RWPE1 (cell line): ENCODE results near the gene EXOC7.

Experiments
- CTCF ChIA-PET: fragments of 350-600 bp; sonication (Branson Sonifier 250); formaldehyde crosslinking; extraction: SDS; loops from one replicate; lab custom pipeline; 2021; lab: Yijun Ruan, JAX
- POLR2A ChIA-PET: fragments of 400-600 bp; formaldehyde crosslinking; extraction: SDS; loops from one replicate; lab custom pipeline; 2020; ENCODE audit warnings: antibody characterized with exemption; ENCODE audit not compliant: low non-redundant PET; lab: Yijun Ruan, JAX
- DNase-seq: peaks from one replicate; pipeline ENCODE4 v3.0.0; 2012; ENCODE audit warnings: low spot score
- H3K27ac ChIP-seq: fragments of 450-650 bp; 2 replicates; pipeline ENCODE4 v1.5.1; 2017
- CTCF ChIP-seq: fragments of 450-650 bp; conservative IDR thresholded peaks from 2 replicates; pipeline ENCODE4 v1.5.1; 2017; ENCODE audit warnings: low read depth, mild to moderate bottlenecking

Gene EXOC7

GRCh38 chr17:76125922-76126321 lies 22.3 kb upstream of the EXOC7 start:
- no peak for DNase-seq
- POLR2A ChIA-PET: no interaction called here
- CTCF ChIA-PET: interaction anchor here (0.7 to 1.2 kb wide), 3 partner anchors 56 to 154 kb away, joined by 3 read pairs; no protein-coding TSS in a partner anchor
- no peak overlapping the region for H3K27ac ChIP-seq
- no peak for TF ChIP-seq CTCF

- DNase-seq: no peak
- POLR2A ChIA-PET: no interaction called here
- TF ChIP-seq CTCF: no peak
- H3K27ac ChIP-seq: no peak overlapping the region
- CTCF ChIA-PET: interaction anchor here (0.7 to 1.2 kb wide), 2 partner anchors 57 to 59 kb away, joined by 3 read pairs; no protein-coding TSS in a partner anchor
Measured at GRCh38 chr17:76125391-76125675, 21.7 kb upstream of the EXOC7 start.

GRCh38 chr17:76124582-76125390 lies 21.2 kb upstream of the EXOC7 start:
- ChIA-PET CTCF (interaction anchor here (0.5 to 5.1 kb wide), 3 partner anchors 56 to 154 kb away, joined by 3 to 60 read pairs (median 4); no protein-coding TSS in a partner anchor), POLR2A (no interaction called here)
- no peak for TF ChIP-seq CTCF
- DNase-seq: no peak
- no peak overlapping the region for H3K27ac ChIP-seq

GRCh38 chr17:76123749-76124581 lies 20.4 kb upstream of the EXOC7 start:
- ChIA-PET POLR2A (no interaction called here), CTCF (interaction anchor here (0.5 to 5.1 kb wide), 3 partner anchors 57 to 155 kb away, joined by 3 to 60 read pairs (median 4); no protein-coding TSS in a partner anchor)
- TF ChIP-seq CTCF: no peak
- H3K27ac ChIP-seq: no peak overlapping the region
- no peak for DNase-seq

- ChIA-PET CTCF (interaction anchor here (2.5 to 5.1 kb wide), 2 partner anchors 58 to 156 kb away, joined by 23 to 60 read pairs; no protein-coding TSS in a partner anchor), POLR2A (no interaction called here)
- no peak overlapping the region for H3K27ac ChIP-seq
- DNase-seq: no peak
- no peak for TF ChIP-seq CTCF
Measured at GRCh38 chr17:76123191-76123499, 19.6 kb upstream of the EXOC7 start.

GRCh38 chr17:76122431-76123190 lies 19.0 kb upstream of the EXOC7 start:
- no peak for TF ChIP-seq CTCF
- ChIA-PET POLR2A (no interaction called here), CTCF (interaction anchor here (1.1 to 5.1 kb wide), 5 partner anchors 18 to 157 kb away, joined by 4 to 60 read pairs (median 7); no protein-coding TSS in a partner anchor)
- H3K27ac ChIP-seq: no peak overlapping the region
- no peak for DNase-seq
